AG09319 (cell line): ENCODE data around the gene NR1D1.

Experiments
- DNase-seq: peaks from one replicate; pipeline ENCODE4 v3.0.0-alpha.2; 2010; ENCODE audit warnings: low read depth; ENCODE audit errors: extremely low read depth
- TF ChIP-seq, protein P1 (sequence below): IDR thresholded peaks from 2 replicates; pipeline ENCODE4 v1.5.1; 2011; ENCODE audit warnings: low read depth, mild to moderate bottlenecking, inconsistent platforms, low read length, moderate library complexity

Gene NR1D1

DNA sequence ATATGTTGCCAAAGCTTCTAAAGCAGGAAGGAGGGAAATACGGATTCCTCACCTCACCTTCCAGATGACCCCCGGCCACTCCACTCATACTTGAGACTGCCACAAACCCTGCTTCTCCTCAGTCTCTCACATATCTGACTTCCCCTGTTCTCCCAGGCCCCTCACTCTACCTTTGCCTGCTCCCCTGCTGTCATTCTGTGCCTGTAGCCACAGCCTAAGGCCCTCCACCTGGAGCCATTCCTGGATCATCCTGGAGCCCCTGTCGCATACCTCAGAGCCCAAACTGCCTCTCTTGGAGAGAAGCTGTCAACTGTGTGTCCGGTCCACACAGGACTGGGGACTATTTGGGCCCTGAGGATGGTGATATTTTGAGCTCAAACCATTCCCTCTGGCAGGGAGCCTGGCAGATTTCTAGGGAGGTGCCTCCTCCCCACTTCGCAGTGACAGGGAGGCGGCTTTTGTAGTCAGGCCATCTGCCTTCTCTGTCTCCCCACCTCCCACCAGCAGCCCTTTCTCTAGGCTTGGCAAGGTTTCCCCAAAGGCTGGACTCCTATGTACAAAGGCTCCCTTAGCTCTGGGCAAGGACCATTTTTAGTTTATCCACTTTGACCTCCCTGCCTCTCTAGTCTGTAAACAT, 43.9 kb downstream of the NR1D1 start:
- DNase-seq, result no peak
- TF ChIP-seq, protein P1, sequence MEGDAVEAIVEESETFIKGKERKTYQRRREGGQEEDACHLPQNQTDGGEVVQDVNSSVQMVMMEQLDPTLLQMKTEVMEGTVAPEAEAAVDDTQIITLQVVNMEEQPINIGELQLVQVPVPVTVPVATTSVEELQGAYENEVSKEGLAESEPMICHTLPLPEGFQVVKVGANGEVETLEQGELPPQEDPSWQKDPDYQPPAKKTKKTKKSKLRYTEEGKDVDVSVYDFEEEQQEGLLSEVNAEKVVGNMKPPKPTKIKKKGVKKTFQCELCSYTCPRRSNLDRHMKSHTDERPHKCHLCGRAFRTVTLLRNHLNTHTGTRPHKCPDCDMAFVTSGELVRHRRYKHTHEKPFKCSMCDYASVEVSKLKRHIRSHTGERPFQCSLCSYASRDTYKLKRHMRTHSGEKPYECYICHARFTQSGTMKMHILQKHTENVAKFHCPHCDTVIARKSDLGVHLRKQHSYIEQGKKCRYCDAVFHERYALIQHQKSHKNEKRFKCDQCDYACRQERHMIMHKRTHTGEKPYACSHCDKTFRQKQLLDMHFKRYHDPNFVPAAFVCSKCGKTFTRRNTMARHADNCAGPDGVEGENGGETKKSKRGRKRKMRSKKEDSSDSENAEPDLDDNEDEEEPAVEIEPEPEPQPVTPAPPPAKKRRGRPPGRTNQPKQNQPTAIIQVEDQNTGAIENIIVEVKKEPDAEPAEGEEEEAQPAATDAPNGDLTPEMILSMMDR, result no peak
